GM19239 (cell line): ENCODE results near the gene KCNQ5.

Experiments used
- DNase-seq: peaks from one replicate; pipeline ENCODE4 v3.0.0; 2011; ENCODE audit warnings: low spot score; ENCODE audit not compliant: insufficient read length
- FAIRE-seq: peaks from 2 replicates; lab custom pipeline; 2011; peaks lifted over from hg19 to GRCh38; lab: Jason Lieb, UNC

Gene KCNQ5

DNA sequence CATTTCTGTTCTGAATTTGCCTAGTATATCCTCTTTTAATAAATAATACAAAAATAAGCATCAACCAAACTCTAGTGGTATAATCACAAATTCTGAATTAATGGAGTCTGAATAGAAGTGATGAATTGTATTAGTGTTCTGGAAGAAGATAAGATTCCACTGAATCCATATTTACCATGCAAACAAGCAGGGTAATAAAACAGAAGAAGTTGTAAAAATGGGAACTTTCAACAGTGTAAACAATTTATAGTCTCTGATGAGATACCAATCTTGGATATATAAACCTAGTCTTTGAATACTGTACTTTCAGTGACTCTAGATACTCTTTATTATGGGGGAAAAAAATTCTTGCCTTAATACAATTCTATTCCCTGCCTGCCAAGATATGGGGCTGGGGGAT is 405.8 kb downstream of the KCNQ5 start:
- FAIRE-seq = no peak

DNA sequence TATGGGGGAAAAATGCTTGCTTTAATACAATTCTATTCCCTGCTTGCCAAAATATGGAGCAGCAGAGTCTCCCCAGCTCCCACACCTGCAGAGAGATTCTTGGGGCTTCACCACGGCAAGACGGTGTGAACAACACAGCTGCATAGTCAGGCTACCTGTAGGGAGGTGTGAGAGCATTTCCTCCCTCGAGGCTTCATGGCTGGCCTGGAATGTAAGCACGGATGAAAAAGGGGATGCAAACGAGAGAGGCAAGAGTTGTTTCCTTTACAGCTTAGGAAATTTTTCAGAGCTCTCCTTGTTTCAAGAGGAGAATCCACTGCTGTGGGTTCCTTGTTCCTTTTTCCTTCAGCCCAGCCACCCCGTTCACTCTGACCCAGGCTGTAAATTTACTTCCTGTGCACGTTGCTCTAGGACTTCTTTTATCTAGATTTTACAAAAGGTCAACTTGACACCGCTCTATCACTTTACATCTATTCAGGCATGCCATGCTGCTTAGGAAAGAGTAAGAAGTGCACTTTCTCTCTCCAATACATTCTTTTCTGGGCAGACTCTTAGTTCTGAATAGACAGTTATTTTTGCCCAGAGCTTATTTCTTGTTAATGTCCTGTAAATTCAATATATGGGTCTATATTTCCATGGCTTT is 406.4 kb downstream of the KCNQ5 start:
- no peak for FAIRE-seq
- no peak for DNase-seq

More for the DNA sequence above, 405.8 kb downstream of the KCNQ5 start:
- no peak for DNase-seq

DNA sequence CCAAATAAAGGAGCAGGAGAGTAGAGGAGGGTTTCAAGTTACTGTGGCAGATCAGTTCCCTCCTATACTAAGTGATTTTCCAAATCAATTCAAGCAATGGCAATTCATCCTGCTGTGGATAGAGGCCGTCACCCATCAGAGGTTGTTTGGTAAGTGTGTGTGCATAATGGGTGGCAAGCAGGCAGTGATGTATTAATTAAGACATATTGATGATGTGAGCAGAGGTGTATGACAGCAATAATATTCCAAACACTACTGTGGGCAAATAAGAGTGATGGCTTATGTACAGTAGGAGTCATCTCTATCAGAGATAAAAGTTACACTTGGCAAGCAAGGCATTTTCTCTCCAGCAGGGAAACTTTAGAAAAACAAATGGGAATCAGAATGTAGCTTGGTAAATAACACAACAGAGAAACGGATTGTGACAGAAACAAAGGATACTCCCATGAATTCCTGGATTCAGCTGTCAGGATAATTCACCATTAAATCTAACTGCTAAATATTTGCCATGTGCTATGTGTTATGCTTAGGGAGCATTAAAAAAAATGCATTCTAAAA is 407.1 kb downstream of the KCNQ5 start:
- FAIRE-seq (peak; percentile 70), DNase-seq (no peak)

DNA sequence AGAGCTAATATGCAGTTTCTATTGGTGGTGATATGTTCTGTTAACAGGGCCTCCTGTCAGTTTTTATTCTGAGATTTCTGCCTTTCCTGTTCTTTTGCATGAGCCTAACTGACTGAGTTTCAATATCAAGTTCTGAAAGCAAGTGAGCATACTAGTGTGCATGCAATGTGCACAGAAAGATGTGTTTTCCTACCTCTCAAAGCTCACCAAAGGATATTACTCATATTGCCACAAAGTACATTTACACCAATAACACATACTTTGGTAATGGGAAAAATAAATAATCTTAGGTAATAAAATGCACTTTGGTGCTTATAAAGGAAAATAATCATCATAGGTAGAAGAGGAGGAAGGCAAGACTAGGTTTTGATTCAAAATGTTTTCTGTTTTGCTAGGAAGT is 408.4 kb downstream of the KCNQ5 start:
- no peak for DNase-seq
- FAIRE-seq = peak; percentile 63

DNA sequence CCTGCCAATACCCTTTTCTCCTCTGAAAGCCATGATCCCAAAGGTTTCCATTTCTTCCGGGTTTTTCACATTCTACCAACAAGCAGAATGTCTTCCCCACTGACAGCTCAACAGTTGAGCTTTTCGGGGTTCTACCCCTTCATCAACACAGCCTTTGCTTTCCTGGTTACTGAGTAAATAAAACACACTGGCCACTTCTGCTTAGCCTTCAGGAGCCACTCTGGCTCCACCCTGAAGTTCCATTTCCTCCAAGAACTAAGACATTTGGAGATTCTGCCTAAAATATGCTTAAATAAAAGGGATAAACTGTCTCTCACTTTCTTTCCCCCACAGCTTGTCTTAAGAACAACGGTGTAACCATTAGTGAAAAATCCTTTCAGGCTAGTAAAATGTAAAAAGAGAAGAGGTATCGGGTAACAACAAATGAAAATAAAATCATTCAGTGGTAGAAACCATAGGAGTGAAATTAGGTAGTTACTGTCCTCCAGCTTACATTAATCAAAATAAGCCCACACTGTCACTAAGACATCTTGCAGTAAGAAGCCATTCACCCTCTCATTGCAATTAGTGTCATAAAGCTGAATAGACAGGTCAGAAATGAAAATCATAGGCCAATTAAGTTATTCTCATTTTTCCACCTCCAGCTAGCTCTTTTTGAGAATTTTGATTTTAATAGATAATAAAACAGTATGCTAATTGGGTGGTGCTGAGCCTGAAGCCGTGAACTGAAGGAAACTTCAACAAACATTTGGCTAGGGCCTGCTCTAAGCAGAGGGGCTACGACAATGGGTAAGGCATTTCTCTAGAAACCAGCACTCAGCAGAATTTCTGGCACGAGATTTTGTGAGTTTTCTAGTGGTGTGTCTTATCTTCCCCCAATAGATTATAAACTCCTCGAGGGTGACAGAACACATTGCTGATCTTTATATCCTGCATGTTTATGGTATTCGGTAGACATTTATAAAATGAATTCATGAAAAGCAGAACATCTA is 409.2 kb downstream of the KCNQ5 start:
- FAIRE-seq (no peak), DNase-seq (no peak)

DNA sequence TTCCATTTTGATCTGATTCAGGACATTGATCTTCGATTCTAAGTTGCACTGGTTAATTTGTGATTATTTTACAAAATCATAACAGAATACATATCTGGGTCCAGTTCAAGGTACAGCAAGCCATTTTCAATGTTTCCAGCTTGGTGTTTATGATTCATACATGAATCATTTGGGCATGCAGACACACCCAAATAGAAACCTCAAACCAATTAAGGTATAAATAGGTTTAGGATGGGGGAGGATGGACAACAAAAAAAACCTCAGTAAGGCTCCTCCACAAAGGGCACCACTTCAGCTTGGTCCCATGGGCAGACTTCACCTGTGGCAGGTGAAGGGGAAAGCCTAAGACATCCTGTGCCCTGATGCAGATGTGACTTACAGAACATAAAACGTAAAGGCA is 410.7 kb downstream of the KCNQ5 start:
- FAIRE-seq (no peak), DNase-seq (no peak)

DNA sequence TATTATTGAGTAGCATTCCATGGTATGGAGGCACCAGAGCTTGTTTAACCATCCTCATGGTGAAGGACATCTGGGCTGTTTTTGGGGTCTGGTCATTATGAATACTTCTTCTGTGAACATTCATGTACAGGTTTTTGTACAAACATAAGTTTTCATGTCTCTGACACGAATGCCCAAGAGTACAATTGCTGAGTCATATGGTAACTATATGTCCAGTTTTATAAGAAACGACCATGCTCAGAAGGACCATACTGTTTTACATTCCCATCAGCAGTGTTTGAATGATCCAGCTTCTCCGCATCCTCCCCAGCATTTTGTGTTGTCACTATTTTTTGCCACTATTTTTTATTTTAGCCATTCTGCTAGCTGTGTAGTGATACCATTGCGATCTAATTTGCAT is 414.8 kb downstream of the KCNQ5 start:
- FAIRE-seq = no peak

DNA sequence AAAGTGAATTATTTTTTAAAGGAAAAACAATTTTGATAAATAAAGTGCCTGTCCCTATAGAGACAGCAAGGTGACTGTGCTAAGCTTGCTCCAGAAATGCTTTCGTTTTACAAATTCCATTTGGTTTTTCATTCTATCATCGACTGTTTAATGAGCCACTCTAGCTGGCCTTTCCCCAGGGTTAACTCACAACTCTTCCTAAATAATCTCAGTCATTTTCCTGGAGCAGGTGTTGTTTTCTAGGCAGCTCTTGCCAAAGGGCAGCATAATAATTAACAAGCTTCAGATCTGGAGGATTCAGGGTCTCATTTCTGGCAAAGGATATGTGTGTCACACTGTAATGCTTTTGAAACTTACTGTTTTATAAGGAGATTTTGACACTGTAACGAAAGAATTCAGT is 419.2 kb downstream of the KCNQ5 start:
- DNase-seq (no peak), FAIRE-seq (no peak)

More for the DNA sequence above, 414.8 kb downstream of the KCNQ5 start:
- DNase-seq = no peak

DNA sequence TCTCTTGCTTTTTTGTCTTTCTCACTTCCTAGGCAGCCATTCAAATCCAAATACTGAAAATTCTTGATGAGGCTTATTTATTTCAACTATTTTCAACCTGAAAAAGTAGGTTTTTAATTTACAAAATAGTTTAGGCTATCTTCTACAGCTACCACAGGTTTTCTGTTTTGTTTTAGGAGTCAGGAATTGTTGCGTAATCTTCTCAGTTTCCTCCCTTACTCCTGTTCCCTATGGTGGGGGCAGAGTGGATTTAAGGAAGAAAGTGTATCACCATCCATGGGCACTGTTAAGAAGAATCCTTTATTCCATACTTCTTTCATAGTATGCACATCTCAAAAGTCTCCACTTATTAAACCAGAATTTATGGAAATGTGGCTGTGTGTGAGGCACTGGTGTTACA is 421.0 kb downstream of the KCNQ5 start:
- FAIRE-seq = no peak
- no peak for DNase-seq

DNA sequence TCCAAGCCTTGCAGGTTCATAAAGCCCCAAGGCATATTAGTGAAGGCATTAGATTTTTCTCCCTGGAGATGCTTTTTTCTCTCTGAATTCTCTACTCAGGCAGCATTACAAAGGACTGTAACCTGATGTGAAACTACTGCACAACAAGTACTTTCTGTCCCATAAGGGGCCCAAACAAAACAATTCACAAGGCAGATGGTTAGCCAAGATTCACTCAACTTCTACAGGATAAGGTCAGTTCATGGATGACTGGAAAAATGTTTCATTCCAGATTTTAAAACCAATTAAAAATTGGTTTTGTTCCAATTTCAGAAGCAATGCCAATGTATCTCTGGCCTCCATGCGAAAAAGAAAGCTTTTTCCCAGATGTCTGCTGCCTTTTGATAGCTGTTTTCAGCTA is 421.6 kb downstream of the KCNQ5 start:
- DNase-seq (no peak), FAIRE-seq (no peak)

DNA sequence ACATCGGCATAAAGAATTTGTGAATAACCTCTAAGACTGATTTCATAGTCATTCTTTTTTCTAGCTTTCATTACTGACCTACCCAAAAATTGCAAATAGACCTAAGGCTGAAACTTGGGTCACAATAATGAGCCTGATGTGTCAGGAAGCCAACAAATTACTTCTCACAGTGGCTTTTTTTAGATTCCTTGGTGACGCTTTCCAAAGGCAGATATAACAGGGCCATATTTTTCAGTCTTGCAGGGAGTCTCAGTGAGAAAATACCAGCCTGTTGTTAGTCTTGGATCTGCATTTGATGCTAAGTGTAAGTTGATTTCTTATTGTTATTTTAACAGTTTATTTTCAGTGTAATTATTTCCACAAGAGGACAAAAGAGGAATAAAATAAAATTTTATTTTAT is 423.7 kb downstream of the KCNQ5 start:
- FAIRE-seq (no peak), DNase-seq (no peak)

DNA sequence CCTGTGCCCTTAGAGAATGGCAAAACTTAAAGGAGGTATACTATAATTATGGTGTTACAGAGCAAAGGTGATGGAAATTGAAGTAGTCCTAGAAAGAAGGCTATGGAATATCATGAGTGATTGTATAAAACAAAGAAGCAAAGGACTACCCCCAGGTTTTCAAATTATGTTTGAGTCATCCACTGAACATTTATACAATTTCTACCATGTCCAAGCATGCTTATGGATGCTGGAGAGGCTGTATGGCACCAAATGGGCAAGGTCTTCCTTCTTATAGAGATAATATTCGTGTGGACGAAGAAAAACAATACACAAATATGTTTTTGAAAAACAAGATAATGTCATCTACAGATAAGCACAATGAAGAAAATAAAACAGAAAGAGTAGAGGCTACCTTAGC is 425.9 kb downstream of the KCNQ5 start:
- FAIRE-seq = no peak

DNA sequence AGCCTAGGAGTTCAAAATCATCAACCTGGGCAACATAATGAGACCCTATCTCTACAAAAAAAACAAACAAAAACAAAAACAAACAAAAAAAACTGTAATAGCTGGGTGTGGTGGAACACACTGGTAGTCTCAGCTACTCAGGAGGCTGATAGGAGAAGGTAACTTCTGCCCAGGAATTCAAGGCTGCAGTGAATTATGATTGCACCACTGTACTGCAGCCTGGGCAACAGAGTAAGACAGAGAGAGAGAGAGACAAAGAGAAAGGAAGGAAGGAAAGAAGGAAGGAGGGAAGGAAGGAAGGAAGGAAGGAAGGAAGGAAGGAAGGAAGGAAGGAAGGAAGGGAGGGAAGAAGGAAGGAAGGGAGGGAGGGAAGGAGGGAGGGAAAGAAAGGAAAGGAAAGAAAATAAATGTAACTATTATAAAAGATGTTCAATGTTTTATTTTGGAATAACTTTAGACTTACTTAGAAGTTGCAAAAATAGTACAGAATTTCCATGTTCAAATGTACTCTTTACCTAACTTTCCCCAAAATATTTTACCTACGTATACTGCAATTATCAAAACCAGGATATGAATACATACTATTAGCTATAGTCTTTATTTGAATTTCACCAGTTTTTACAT is 428.2 kb downstream of the KCNQ5 start:
- DNase-seq (no peak), FAIRE-seq (no peak)

More for the DNA sequence above, 425.9 kb downstream of the KCNQ5 start:
- no peak for DNase-seq

DNA sequence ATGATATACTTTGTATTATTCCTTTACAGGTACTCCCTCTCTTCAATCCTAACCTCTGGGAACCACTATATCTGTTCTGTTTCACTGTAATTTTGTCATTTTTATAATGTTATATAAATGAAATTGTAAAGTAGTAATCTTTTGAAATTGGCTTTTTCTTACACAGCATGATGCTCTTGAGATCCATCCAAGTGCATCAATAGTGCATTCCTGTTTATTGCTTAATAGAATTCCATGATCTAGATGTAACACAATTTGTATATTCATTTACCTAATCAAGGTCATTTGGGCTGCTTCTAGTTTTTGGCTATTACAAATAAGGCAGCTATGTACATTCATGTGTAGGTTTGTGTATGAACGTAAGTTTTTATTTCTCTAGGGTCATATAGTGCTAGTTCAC is 428.8 kb downstream of the KCNQ5 start:
- FAIRE-seq (no peak), DNase-seq (no peak)

DNA sequence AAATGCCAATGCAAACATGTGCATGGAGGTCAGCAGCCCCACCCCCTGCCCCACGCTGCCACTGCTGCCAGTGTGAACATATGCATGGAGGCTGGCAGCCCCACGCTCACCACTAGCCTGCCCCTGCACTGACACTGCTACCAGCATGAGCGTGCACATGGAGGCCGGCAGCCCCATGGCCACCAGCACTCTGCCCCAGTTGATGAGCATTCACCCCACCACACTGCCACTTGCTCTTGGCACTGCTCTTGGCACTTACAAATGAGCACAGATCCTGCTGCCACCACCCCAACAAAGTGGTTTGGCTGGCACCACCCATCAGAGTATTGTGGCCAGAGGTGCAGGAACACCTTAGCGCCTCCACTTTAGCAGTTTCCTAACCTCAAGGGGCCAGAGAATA is 429.3 kb downstream of the KCNQ5 start:
- FAIRE-seq = no peak

DNA sequence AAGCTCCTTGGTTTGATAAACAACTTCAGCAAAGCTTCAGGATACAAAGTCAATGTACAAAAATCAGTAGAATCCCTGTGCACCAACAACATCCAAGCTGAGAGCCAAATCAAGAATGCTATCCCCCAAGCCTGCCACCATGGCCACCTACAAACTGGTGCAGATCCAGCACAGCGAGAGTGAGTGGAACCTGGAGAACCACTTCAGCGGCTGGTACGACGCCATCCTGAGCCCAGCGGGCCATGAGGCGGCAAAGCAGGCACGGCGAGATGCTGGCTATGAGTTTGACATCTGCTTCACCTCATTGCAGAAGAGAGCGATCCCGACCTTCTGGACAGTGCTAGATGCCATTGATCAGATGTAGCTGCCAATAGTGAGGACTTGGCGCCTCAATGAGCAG is 433.1 kb downstream of the KCNQ5 start:
- FAIRE-seq (no peak), DNase-seq (no peak)

More for the DNA sequence above, 429.3 kb downstream of the KCNQ5 start:
- no peak for DNase-seq

DNA sequence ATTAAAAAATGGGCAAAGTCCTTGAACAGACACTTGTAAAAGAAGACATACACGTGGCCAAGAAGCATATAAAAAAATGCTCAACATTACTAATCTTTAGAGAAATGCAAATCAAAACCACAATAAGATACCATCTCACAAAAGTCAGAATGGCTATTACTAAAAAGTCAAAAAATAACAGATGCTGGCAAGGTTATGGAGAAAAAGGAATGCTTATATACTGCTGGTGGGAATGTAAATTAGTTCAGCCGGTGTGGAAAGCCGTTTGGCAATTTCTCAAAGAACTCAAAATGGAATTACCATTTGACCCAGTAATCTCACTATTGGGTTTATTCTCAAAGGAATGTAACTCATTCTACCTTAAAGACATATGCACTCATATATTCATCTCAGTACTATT is 436.9 kb downstream of the KCNQ5 start:
- FAIRE-seq = no peak
- no peak for DNase-seq

DNA sequence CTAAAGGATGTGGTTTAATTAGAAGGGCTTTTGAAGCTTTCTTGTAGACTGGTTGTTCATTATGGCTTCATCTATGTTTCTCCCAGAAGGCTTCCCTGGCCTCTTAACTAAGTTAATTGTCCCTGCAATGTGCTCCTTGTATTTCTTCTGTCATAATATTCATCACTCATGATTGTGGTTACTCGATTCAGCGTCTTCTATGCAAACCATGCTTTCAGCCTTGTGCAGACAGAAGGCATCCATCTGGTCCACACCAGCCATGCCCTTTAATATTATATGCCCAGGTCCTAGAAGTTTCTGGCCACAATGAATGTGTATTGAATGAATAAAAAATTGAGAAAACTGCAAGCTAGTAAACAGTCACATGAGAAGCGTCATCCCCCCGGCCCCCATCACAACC is 440.3 kb downstream of the KCNQ5 start:
- DNase-seq (no peak), FAIRE-seq (no peak)

DNA sequence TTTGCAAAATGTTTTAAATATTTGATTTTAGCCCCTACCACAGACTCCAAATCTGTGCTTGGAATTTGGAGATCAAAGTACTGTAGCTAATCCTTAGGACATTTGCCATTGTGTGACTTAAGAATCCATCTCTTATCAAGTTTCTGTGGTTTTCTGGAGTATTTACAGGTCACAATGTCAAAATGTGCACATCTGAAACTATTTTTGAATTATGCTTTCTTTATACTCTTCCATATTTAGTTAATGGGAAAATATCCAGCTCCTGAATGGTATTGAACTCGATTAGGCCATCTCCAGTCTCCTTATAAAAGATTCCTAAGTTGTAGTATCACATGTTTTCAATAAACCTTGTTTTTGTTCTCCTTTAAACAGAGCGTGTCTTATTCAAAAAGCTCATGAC is 441.0 kb downstream of the KCNQ5 start:
- no peak for DNase-seq
- peak; percentile 60 for FAIRE-seq

DNA sequence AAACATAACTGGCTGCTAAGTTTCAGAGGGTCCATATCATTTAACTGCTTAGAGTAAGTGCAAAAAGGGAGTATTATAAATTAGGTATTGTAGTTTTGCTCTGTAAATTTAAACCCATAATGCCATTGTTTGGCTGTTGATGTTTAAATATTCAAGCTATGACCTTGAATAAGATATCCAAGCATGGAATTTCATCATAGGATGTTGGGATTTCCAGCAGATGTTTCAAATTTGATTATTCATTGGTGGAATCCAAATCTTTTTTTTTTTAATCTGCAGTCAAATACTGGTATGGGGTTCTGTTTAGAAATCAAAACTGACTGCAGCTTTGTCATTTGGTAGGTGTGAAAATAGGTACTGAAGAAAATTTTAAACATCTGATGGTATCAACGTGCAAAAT is 442.4 kb downstream of the KCNQ5 start:
- no peak for FAIRE-seq
- no peak for DNase-seq

DNA sequence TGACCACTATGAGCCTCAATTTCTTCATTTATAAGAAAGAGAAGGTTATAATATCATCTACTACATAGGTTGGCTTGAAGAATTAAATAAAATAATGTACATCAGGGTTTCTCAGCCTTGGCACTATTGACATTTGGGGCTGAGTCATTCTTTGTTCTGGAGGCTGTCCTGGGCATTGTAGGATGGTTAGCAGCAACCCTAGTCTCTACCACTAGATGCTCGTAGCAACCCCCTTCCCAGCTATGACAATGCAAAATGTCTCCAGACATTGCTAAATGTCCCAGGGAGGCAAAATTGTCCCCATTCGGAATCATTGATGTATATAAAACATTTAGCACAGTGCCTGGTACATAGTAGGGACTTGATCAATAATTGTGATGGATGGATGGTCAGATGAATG is 451.4 kb downstream of the KCNQ5 start:
- FAIRE-seq (no peak), DNase-seq (no peak)
